ENCODE results near the gene PACRG.

PACRG gene

GRCh38 chr6:162999575-163000285, 272.0 kb downstream of the PACRG start:
- no peak for DNase-seq

GRCh38 chr6:163001330-163001729, 273.6 kb downstream of the PACRG start:
- DNase-seq: no peak

DNA sequence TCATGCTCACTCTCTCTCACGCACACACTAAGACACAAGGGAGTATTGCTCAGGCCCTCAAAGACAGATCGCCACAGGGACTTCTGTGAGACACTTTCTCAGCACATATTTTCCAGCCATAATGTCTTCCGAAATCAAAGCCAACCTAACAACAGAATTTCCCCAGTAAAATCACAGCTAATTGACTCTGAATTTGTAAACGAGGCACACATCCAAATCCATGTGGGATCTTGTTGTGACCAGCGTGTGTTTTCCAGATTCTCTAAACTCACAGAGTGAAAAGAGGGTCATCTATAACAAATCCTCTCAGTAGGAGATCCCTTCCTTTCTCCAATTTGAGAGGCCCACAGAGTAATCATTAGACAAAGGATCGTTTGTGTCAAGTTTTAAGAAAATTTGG, 280.4 kb downstream of the PACRG start:
- no peak for DNase-seq

DNA sequence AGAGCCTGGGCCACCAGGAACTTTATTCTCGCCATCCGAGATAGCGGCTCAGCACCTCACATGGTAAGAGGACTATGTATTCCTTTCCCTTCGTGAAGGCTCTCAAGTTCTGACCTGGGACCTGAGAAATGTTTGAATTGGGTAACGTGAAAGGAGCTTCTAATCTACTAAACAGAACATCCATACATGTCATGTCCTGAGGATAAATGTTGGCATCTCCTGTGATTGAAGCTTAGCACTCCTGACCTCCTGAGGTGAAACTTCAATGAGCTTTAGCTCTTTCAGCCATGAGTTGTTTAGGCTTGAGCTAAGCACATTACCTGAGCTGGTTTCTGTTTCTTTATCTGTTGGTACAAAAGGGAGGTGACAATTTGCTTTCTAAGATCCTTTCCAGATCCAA, 280.9 kb downstream of the PACRG start:
- DNase-seq: peak in 1 of 56 donors; percentile 6

DNA sequence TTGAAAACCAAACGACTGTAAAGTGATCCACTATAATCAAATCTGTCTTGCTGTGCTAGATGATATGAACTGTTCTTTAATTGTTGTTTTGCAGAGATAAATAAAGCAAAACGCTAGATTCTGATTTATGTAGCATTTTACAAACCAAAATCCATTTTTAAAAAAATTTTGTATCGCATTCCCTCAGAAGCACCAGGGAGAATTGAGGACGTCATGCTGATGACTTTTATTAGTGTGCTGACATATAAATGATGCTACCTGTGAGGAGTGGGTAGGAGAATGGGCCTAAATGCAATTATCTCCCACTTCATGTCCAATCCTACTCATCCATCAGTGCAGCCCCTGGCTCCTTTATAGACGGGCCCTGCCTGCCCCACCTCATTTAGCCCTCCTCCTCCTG, 282.4 kb downstream of the PACRG start:
- DNase-seq: no peak

DNA sequence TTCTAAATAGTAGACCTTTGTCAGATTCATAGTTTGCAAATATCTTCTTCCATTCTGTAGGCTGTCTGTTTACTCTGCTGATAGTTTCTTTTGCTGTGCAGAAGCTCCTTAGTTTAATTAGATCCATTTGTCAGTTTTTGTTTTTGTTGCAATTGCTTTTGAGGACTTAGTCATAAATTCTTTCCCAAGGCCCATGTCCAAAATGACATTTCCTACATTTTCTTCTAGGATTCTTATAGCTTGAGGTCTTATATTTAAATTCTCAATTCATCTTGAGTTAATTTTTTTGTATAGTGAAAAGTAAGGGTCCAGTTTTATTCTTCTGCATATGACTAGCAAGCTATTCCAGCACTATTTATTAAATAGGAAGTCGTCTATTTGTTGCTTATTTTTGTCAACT, 287.0 kb downstream of the PACRG start:
- no peak for DNase-seq

DNA sequence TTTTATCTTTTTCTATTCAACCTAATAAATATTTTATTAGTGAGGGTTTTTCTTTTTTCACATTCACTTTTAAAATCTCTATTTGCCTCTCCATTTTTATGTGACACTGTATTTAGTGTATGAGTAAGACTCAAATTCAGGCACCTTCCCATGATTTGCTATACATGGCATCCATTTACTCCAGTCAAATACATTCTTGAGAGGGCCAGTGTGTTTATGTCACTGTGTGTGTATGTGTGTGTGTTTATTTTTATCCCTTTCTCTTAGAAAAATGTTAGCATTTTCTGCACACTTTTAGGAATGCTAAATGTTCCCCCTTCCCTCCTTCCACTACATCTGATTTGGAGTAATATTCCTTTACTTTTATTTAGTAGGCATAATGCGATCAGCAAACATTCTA, 290.0 kb downstream of the PACRG start:
- no peak for DNase-seq

- DNase-seq: no peak
These were observed 292.2 kb downstream of the PACRG start for GRCh38 chr6:163019926-163020325.

DNA sequence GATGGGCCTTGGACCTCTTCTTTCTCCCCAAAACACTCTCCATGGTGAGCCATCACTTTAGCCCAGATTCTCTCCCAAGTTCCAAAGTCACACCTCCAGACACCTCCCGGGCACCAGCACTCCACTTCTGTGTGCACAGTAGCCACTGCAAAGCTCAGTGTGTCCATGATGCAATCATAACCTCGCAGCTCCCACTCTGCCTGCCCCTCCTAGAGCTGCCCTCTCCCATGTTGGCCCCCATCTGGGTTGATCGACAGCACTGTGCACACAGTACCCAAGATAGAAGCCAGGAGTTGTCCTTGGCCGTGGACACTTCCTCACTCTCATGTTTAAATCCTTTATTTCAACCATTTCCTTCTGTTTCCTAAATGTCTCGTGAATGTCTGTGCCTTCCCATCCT, 293.3 kb downstream of the PACRG start:
- DNase-seq: no peak

DNA sequence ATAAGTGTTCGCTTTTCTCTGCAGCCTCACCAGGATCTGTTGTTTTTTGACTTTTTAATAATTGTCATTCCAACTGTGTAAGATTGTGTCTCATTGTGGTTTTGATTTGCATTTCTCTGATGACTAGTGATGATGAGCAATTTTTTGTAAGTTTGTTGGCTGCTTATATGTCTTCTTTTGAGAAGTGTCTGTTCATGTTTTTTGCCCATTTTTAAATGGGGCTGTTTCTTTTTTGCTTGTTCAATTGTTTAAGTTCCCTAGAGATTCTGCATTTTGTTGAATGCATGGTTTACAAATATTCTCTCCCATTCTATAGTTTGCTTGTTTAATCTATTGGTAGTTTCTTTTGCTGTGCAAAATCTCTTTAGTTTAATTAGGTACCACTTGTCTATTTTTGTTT, 295.9 kb downstream of the PACRG start:
- no peak for DNase-seq

DNA sequence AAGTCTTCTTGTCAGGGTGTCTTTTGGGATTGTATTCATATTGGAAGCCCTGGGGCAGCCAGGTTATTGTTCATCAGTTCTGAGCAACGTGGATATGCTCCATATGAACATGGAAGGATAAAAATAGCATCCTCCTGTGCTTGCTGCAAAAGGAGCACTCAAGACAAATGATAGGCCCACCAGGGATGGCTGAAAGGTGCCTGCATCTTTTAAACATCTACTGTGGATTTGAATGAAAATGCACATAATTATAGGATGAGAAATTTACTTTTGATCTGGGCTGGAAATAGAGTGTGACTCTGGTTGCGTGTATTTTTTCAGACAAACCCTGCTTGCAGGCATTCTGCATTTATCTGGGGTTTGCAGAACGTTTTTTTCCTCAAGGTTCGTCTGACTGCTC, 299.1 kb downstream of the PACRG start:
- no peak for DNase-seq

- DNase-seq: no peak
These were observed 303.2 kb downstream of the PACRG start for GRCh38 chr6:163030980-163031379.

DNA sequence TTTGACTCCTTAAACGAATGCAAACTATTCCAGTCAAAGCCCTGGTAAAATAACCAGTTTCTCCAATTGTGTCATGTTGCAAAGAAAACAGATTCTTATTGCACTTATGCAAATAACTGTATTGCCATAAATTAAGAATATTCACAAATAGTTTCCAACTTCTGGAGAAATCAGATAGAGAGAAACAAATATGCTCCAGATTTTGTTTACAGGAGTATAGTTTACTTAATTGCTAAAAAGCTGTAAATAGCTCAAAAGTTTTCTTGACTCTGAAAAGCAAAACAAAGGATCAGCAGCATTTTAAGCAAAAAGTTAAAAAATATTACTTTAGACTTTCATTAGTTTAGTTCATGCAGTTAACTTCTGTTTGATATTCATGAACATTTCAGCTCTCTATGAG, 304.2 kb downstream of the PACRG start:
- DNase-seq: no peak

DNA sequence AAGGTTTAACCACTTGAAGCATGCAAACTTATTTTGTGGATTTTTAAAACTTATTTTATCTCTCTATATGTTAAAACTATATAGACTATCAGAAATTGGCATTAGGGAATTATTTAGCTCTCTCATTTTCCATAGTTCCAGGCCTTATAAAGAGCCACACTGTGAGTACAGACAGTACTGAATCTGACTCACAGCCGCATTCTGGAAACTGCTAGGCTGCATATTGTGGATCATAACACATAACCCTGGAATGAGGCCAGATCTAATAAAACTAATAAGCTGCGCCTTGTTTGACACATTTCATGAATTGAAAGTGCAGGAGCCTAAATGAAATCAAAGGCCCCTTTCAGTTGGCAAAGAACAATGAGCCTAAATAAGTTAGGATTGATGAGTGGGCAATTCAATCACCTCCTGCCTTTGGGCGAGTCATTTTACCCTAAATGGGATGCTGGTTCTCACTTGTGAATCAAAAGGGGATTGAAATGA, 308.4 kb downstream of the PACRG start:
- DNase-seq: no peak

DNA sequence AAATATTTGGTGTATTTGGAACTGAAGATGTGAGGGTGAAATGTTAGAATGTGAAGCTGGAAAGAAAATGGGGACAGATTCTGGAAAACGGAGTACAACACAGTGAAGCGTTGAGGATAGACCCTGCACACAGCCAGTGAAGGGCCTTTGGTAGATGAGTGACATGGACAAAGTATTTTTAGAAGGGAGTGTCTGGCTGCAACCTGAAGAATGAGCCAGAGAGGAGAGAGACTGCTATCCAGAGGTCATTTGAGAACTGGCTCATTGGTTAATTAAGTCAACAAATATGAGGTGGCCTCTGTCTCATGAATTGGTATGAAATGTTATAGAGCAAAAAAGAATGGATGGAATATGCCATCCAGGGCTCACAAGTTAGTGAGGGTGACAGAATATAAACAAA, 310.5 kb downstream of the PACRG start:
- DNase-seq: no peak

DNA sequence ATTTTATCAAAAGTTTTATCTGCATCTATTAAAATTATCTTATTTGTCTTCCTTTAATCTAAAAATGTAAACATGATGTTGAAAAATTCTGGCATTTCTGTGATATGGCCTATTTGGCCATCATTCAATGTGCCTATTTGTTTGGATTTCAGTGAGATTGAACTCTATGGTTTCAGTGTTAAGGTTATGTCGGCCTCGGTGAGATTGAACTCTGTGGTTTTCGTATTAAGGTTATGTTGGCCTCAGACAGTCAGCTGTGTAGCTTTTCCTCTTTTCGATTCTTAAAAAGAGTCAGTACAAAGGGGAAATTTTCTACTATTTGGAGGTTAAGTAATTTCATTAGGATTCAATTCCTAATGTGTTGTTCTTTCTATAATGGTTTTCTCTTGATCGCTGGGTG, 320.6 kb downstream of the PACRG start:
- no peak for DNase-seq

DNA sequence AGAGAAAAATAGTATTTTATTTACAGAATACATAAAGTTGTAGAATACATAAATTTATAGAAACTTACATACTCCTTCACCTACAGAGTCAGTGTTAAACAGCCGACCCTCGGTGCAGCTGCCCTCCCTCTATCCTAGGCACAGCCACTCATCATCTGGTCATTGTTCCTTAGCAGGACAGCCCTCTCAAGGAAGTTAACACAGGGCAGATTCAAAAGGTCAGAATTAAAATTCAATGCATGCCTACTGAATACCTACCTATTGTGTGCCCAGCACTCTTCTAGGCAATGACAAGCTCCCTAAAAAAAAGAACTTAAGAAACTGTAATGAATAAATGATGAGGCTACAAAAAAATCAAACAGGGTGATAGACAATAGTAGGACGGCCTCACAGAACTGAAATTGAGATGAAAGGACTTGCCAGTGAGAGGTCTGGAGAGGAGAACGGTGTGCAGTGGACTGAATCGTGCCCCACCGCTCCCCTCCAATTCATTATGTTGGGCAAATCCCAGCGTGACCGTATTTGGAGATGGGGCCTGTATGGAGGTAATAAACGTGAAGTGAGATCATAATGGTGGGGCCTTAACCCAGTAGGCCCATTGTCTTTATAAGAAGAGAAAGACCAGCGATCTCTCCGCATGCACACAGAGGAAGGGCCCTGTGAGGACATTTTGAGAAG, 326.0 kb downstream of the PACRG start:
- DNase-seq: no peak

- DNase-seq: no peak
These were observed 326.9 kb downstream of the PACRG start for GRCh38 chr6:163054641-163055040.

DNA sequence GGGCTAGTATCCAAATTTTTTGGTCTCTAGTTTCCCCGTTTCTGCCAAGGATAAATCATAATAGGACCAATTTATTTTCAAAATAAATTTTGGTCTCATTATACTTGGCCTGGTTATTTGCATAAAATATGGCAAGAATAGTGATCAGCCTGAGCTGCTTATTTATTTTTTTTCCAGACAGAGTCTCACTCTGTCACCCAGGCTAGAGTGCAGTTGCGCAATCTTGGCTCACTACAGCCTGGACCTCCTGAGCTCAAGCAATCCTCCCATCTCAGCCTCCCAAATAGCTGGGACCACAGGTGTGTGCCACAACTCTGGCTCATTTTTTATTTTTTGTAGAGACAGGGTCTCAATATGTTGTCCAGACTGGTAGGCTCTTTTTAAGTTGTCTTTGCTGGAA, 329.5 kb downstream of the PACRG start:
- DNase-seq: no peak

DNA sequence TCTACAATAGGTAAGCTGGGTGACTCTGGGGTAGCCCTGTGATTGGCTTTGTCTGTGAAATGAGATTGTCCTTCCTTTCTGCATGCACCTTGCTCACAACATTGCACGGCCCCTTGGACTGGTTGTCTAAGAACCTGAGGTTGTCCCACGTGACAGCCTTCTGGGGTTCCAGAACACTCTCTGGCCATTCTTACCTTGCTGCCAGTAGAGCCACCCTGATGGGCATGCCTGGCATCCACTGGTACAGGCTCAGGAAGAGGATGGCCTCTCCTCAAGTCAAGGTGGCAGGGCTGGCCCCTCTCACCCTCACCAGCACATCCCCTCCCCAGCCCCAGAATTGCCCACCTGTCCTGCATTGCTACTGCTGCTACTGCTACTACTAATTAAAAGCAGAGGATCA, 335.0 kb downstream of the PACRG start:
- no peak for DNase-seq

- DNase-seq: no peak
These were observed 335.8 kb downstream of the PACRG start for GRCh38 chr6:163063561-163063960.

GRCh38 chr6:163064397-163064796, 336.6 kb downstream of the PACRG start:
- DNase-seq: no peak

DNA sequence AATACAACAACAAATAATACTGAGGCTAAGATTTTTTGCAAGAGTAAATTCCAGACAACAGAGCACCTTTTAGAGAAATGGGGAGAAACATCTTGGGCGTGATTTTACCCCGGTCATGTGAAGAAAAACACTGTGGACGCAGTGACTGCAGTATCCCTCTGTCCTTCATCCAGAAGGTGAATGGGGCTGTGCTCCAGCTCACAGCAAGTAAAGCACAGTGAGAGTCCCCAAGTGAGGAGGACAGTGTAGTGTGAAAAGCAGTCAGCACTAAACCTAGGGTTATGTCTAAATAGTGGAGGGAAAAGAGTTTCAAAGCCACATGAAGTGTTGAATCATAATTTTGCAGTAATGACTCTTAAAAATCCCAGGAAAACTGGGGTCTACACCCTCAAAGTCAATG, 338.4 kb downstream of the PACRG start:
- no peak for DNase-seq
